ENCODE data around the gene SMR3A.

Gene SMR3A

GRCh38 chr4:70360460-70360859 is at the start of gene SMR3A:
Gene SMR3A (plus strand): TSS chr4:70360760. CDS start chr4:70362116, 1,356 bp downstream.
- FAIRE-seq, result no peak

GRCh38 chr4:70313736-70314135 is 46.8 kb upstream of the SMR3A start:
- FAIRE-seq, result no peak

GRCh38 chr4:70315928-70316327 is 44.6 kb upstream of the SMR3A start:
- no peak for FAIRE-seq

GRCh38 chr4:70326052-70326451 is 34.5 kb upstream of the SMR3A start:
- FAIRE-seq, result no peak

GRCh38 chr4:70334681-70335080 is 25.9 kb upstream of the SMR3A start, which contains the start of gene CABS1:
Gene CABS1 (plus strand): TSS chr4:70334981. CDS start chr4:70335040, 59 bp downstream.
- no peak for FAIRE-seq

- no peak for FAIRE-seq
Measured at GRCh38 chr4:70336043-70336442, 24.5 kb upstream of the SMR3A start.

- FAIRE-seq, result no peak
Measured at GRCh38 chr4:70337886-70338420, 22.6 kb upstream of the SMR3A start.

- no peak for FAIRE-seq
Measured at GRCh38 chr4:70356185-70356584, 4.4 kb upstream of the SMR3A start.

GRCh38 chr4:70359115-70359661 is 1.4 kb upstream of the SMR3A start:
- no peak for FAIRE-seq

GRCh38 chr4:70364002-70364401 is 3.4 kb downstream of the SMR3A start:
- no peak for FAIRE-seq

- FAIRE-seq, result no peak
Measured at GRCh38 chr4:70365479-70365878, 4.9 kb downstream of the SMR3A start.

- FAIRE-seq, result no peak
Measured at GRCh38 chr4:70367813-70368212, 7.3 kb downstream of the SMR3A start.

- no peak for FAIRE-seq
Measured at GRCh38 chr4:70371987-70372386, 11.4 kb downstream of the SMR3A start.

- FAIRE-seq, result no peak
Measured at GRCh38 chr4:70372760-70373159, 12.2 kb downstream of the SMR3A start.

- no peak for FAIRE-seq
Measured at GRCh38 chr4:70380578-70380977, 20.0 kb downstream of the SMR3A start.

- no peak for FAIRE-seq
Measured at GRCh38 chr4:70382691-70383181, 22.2 kb downstream of the SMR3A start, which contains the start of gene SMR3B. Gene SMR3B (plus strand): TSS chr4:70383131. CDS start chr4:70384511, 1,380 bp downstream.

GRCh38 chr4:70392057-70392776 is 31.7 kb downstream of the SMR3A start:
- no peak for FAIRE-seq

GRCh38 chr4:70397580-70397979 is 37.0 kb downstream of the SMR3A start, which contains the start of gene OPRPN:
Gene OPRPN (plus strand): TSS chr4:70397940. CDS start chr4:70399286, 1,346 bp downstream.
- FAIRE-seq, result no peak

- no peak for FAIRE-seq
Measured at GRCh38 chr4:70399319-70399718, 38.8 kb downstream of the SMR3A start.

- FAIRE-seq, result no peak
Measured at GRCh38 chr4:70402762-70403161, 42.2 kb downstream of the SMR3A start.

GRCh38 chr4:70405765-70406164 is 45.2 kb downstream of the SMR3A start:
- FAIRE-seq, result no peak

All from endometrium (tissue), 2 donors.